GM08714 (cell line): ENCODE measurements around the gene SMARCC2.
A peak's percentile ranks its signal among the peaks of the same experiment; 100 is the strongest.

ENCODE experiments used
- H3K4me3 ChIP-seq: fragments of 200-500 bp; sonication (Bioruptor generic); 2 replicates; pipeline ENCODE4 v1.5.1; 2014; ENCODE audit warnings: mild to moderate bottlenecking, low read length, inconsistent platforms
- ZNF274 ChIP-seq: IDR thresholded peaks from 2 replicates; pipeline ENCODE4 v1.6.1; 2012; ENCODE audit warnings: mild to moderate bottlenecking, low read depth, low read length

The SMARCC2 gene

GRCh38 chr12:56193025-56193578, 3.8 kb upstream of the SMARCC2 start:
- no peak overlapping the region for H3K4me3 ChIP-seq
- TF ChIP-seq ZNF274 = no peak

GRCh38 chr12:56192582-56192981, 3.3 kb upstream of the SMARCC2 start:
- no peak overlapping the region for H3K4me3 ChIP-seq
- no peak for TF ChIP-seq ZNF274

GRCh38 chr12:56190695-56191155, 1.4 kb upstream of the SMARCC2 start:
- peak overlapping the region; percentile 92; the same call in 1 of the 2 replicates for H3K4me3 ChIP-seq
- TF ChIP-seq ZNF274 = no peak

- no peak for TF ChIP-seq ZNF274
These were observed 823 bp upstream of the SMARCC2 start for GRCh38 chr12:56189918-56190694.

GRCh38 chr12:56188778-56189098, 545 bp downstream of the SMARCC2 start:
- no peak for TF ChIP-seq ZNF274
- H3K4me3 ChIP-seq = peak overlapping the region; percentile 93

More at GRCh38 chr12:56189918-56190694, 823 bp upstream of the SMARCC2 start:
- H3K4me3 ChIP-seq = peak overlapping the region; percentile 92

- H3K4me3 ChIP-seq = peak overlapping the region; percentile 93
- TF ChIP-seq ZNF274 = no peak
These were observed 1.0 kb downstream of the SMARCC2 start for GRCh38 chr12:56188131-56188777.

- TF ChIP-seq ZNF274 = no peak
- H3K4me3 ChIP-seq = no peak overlapping the region
These were observed 2.3 kb downstream of the SMARCC2 start for GRCh38 chr12:56186957-56187356.

GRCh38 chr12:56178347-56178746, 10.9 kb downstream of the SMARCC2 start:
- no peak for TF ChIP-seq ZNF274
- no peak overlapping the region for H3K4me3 ChIP-seq

- no peak overlapping the region for H3K4me3 ChIP-seq
- TF ChIP-seq ZNF274 = no peak
These were observed 16.4 kb downstream of the SMARCC2 start for GRCh38 chr12:56172839-56173238.

GRCh38 chr12:56169229-56169759, 20.0 kb downstream of the SMARCC2 start:
- no peak for TF ChIP-seq ZNF274
- H3K4me3 ChIP-seq = no peak overlapping the region

- no peak for TF ChIP-seq ZNF274
- no peak overlapping the region for H3K4me3 ChIP-seq
These were observed 23.9 kb downstream of the SMARCC2 start for GRCh38 chr12:56165369-56165768.

- H3K4me3 ChIP-seq = no peak overlapping the region
- no peak for TF ChIP-seq ZNF274
These were observed 24.9 kb downstream of the SMARCC2 start for GRCh38 chr12:56164345-56164729.

GRCh38 chr12:56163533-56164344, 25.5 kb downstream of the SMARCC2 start:
- no peak overlapping the region for H3K4me3 ChIP-seq
- TF ChIP-seq ZNF274 = no peak
